ENCODE data around the gene GRIP1.

GRIP1 gene

GRCh38 chr12:66693901-66694513 is 15.1 kb upstream of the GRIP1 start:
- peak; percentile 25 to 57 for DNase-seq

DNA sequence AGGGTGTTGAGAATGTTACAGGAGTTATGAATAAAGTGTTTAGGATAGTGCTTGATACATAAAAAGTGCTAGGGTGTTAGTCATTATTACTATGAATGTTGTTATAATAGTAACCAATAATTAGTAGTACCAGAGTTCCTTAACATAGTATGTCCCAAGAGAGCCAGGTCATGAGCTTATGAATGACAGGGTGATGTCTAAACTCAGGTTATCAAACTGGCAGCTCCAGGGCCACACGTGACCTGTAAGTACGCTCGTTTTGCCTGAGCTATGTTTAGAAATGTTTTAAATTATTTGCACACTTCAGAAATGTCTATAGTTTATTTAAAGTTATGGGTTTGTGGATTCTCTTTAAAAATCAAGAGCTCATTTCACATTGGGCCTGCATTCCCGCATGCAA is 14.1 kb upstream of the GRIP1 start:
- DNase-seq, result no peak

DNA sequence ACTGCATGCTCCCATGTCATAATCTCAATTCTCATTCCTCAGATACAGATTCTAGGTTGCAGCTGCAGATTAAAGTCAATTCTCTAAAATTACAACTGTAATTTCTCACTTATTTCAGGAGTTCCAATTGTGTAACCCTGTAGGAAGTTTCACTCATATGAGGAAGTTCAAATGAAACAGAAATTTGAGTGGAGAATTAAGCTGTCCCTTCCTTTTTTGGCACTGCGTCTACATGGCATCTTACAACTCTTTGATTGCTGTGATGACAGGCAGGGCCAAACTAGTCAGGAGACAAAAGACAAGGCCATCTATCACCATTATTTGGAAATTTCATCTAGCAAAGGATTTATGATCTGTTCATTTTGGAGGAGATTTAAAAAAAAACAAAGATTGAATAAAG is 13.3 kb upstream of the GRIP1 start:
- DNase-seq, result no peak

DNA sequence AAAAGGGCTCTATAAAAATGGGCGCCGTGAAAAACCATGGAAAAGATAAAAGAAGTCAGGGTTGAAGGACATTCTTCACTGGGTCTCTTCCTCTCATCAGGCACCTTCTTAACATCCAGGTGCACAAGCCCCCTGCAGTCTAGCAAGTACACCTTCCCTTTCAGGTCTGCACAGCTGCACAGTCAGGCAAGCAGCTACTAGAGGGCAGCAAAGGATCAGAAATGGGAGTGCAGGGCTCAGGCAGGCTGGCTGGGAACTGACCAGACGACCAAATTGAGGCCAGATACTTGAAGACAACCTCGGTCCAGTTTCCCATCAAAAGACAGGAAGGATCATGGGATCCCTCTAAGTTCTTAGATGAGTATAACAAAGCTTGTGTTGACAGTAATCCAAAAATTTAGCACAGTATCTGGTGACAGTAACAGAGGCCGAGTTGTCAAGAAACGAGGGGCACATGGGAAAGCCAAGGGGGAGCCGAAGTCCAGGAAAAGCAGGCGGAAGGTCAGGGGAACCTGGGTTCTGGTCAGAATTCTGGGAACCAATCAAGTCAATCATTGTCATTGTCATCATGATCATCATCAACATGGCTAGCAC is 10.1 kb upstream of the GRIP1 start:
- DNase-seq, result peak; percentile 32 to 41

DNA sequence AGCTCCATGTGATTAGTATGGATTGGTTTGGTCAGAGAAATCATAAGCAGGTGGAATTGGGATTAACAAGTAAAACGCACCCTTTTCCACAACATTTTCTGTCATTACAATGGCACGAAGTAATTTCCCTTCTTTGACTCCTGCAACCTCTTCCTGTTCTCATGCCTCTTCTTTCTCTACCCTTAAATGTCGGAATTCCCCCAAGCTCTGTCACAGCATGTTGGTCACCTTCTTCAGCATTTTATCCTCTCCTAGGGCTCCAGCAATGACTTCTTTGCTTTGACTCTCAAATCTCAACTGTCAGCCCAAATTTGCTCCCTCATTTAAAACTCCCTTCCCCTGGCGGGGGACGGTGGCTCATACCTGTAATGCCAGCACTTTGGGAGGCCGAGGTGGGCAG is 5.3 kb upstream of the GRIP1 start:
- DNase-seq, result no peak

DNA sequence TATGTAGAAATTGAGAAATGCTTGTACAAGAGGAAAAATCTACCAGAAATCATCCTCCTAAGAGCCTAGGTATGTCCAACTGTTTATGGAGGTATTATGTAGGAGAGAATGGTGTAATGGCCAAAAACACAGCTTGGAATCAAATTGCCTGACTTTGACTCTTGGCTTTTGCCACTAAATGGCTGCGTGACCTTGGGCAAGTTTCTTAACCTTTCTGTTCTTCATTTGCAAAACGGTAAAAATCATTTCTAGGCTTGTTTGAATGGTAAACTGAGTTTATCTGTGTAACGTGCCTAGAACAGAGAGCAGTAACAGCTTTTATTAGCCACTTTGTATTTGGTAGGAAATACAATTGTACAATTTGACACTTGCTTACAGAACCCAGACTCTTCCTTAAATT is 4.9 kb upstream of the GRIP1 start:
- DNase-seq, result no peak

DNA sequence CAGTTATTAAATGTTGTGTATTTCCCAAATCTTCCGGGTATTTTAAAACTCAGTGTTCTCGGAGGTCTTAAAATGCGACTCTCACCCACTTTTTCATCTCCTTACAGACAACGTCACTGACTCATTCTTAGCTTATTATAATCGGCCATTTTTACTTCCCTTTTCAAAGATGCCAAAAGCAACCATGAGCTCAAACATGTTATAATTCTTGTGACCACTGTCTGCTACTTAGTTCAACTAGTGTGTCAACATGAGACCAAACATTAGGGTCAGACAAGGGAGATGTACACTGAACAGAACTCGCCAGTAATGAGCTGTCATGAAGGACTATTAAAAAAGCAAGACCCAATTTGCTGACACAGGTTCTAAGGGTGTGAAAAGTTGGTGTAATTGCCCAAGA is 4.2 kb upstream of the GRIP1 start:
- no peak for DNase-seq

- DNase-seq, result no peak
Observed at GRCh38 chr12:66679461-66680084, 697 bp upstream of the GRIP1 start.

DNA sequence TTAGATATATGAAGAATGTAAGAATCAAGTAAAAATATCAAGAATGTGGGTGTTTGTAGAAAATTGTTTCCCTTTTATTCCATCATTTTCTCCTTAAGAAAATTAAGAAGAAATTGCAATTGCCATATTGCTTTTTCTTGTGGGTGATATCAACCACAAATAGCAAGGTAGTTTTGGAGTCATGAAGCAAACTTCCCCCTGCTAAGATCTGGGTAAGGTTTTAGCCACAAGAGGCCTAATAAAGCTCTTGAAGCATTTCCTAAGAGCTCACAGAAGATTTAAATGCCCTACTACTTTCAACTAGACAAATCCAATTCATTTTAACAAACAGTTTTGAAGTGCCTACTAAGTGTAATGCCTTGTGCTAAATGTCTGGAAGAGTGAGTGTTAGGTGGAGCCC is 2.6 kb downstream of the GRIP1 start:
- DNase-seq, result no peak

DNA sequence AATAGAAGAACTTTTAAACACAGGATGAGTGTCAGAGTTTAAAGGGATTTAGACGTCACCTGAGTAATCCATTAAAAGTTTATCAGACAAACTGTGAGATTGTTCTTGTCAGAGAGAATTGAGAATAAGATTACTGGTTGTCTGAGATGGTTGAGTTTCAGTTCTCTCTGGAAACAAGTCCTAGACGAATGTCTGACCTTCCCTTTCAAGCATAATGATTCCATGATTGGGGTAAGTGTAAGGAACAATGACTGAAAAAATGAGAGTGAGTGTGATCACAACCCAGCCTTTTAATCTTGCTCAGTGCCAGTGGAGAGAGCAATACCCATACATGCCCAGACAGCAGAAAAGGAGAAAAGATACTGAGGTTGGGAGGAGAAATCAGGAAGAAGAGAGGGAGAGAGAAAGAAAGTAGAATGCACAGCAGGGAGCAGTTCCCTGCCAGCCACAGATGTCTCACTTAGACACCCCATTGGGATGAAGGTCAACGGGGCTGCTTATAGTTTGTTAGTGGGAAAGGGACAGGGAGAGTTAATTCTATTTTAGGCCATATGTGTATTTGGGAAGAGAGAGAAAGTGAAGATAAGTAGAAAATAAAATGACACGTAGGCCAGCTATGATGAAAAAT is 4.3 kb downstream of the GRIP1 start:
- DNase-seq, result no peak

DNA sequence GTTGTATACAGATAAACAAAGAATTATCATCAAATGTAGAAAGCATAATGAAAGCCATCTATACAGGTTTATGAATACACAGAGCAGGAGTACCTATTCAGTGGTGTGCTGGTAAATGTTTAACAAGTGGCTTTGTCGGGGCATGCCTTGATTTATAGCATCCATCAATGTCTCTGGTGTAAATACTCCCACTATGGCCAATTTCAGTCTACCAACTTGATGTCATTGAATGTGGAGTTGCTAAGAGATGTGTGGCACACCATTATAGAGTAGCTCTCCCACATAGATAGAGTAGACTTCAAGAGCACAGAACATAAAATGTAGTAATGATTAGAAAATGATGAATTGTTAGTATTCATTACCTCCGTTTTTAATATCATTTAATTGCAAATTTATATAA is 9.3 kb downstream of the GRIP1 start:
- no peak for DNase-seq

DNA sequence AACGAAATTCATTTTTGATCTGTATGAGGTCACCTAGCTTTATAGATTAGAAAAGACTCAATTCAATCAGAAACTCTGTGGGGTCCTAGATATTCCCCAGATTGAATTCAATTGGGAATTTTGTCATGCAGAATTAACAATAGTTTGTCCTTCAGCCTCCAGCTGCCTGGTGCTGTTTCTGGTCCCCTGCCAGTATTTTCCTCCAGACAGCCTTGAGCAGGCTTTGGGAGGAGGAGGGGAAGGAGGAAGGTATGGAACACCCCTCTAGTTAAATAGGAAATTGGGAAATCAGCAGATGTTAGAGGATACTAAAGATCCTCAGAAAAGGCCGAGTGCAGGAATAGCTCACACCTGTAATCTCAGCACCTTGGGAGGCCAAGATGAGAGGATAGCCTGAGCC is 10.6 kb downstream of the GRIP1 start:
- DNase-seq, result no peak

- DNase-seq, result no peak
Observed at GRCh38 chr12:66667906-66668305, 11.0 kb downstream of the GRIP1 start.

GRCh38 chr12:66666481-66666880 is 12.4 kb downstream of the GRIP1 start:
- DNase-seq, result no peak

DNA sequence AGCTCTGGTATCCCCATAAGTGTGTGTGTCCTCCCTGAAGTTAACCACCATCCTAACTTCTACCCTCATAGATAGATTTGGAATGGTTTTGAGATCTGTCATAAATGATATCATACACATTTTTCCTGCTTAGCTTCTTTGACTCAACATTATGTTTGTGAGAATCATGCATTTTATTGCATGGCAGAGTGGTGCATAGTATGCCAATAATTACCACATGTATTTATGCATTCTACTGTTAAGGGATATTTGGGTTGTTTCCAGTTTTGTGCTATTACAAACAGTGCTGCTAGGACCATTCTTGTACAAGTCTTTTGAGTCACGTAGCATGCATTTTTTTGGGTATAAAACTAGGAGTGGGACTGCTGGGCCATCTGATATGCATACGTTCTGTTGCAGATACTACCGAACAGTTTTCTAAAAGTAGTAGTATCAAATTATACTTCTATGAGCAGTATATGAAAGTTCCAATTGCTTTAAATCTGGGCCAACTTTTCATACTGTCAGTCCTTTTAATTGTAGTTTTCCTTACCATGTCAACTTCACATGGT is 13.4 kb downstream of the GRIP1 start:
- DNase-seq, result no peak

DNA sequence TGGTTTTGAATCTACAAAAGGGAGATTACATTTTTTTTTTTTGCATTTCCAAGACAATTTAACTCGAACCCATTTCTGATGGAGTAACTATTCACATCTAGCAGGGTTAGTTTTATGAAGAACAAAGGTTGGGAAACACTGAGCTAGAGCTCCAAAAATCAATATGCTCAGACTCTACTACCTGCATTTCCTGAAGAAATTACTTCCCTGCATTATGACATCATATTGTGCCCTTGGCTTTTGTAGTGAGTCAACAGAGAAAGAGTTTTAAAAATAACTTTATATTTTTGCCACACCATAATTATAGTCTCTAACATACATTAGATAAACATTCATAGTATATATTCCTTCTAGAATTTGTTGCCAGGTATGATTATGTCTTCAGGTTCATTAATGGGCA is 14.8 kb downstream of the GRIP1 start:
- no peak for DNase-seq

- no peak for DNase-seq
Observed at GRCh38 chr12:66663611-66664010, 15.3 kb downstream of the GRIP1 start.

GRCh38 chr12:66662729-66663128 is 16.1 kb downstream of the GRIP1 start:
- DNase-seq, result no peak

- no peak for DNase-seq
Observed at GRCh38 chr12:66662179-66662578, 16.7 kb downstream of the GRIP1 start.

GRCh38 chr12:66661357-66661756 is 17.5 kb downstream of the GRIP1 start:
- DNase-seq, result no peak

DNA sequence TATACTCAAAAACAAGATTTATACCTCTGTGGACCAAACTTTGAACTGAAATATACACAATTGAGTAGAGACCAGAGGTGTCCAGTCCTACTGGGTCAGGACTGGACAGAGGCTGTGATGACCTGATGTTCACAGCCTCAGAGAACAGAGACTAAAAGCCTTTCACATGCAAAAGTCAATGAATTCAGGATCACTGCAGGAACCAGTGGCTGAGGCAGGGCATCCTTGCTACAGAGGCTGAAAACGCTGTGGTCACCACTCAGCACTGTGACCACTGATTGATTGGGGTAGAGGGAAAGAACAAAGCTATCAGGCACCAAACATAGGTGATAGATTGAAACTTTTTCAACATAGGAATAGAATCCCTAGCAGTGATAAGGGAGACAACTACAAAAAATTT is 25.1 kb downstream of the GRIP1 start:
- no peak for DNase-seq

- DNase-seq, result no peak
Observed at GRCh38 chr12:66648033-66648735, 30.7 kb downstream of the GRIP1 start.

DNA sequence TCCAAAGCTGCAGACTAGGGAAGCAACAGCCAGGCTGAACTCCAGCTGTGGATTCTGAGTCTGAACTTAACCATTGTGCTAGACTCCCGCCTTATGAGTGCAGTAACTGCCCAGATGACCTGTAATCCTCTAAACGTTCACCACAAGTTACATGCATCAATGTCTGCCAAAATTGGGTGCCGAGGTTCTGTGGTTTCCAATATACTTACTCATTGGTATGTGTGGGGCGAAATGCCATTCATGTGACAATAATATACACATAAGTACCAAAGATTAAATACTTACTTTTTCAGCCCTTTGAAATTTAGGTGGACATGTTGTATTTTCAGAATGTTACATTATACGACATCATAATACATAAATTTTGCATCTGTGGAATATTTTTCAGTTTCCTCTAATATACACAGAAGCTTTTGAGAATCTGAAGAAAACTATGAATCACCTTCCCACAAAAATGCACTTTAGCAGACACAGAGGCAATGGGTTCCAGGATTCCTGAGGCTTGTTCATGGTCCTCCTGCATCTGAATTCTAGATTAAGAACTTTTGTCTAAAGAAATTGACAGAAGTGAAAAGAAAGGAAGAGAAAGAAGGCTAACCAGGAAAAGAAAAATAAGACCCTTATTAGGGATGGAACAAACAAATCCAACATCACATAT is 31.7 kb downstream of the GRIP1 start:
- DNase-seq, result no peak
